ENCODE data around the gene GPHA2. TPM values are rescaled to one million over a fixed set of nuclear protein-coding genes. Genes with fewer than 3 reads are reported as not detected.

GPHA2 gene
- polyA plus RNA-seq, 1 donor from 2014 or later, result not detected

- TF ChIP-seq EP300 (conservative IDR thresholded peaks at IDR 0.05; ENCODE audit: poor library complexity, severe bottlenecking), result no peak
- TF ChIP-seq SMC3 (conservative IDR thresholded peaks at IDR 0.05; ENCODE audit: poor library complexity), result no peak
- TF ChIP-seq POLR2AphosphoS5 (IDR thresholded peaks at IDR 0.05), result no peak
- peaks cover 7% of the 10 kb centered on the region for H3K79me2 ChIP-seq (replicated peaks; ENCODE audit: insufficient read depth, low read length)
- H4K20me1 ChIP-seq (ENCODE audit: insufficient read depth), result no peaks in the 10 kb centered on the region
- H3K36me3 ChIP-seq (ENCODE audit: insufficient read depth, low read length), result no peaks in the 10 kb centered on the region
- no peaks in the 10 kb centered on the region for H3K9me3 ChIP-seq (ENCODE audit: low read length)
- no peak overlapping the region for H3K9ac ChIP-seq (ENCODE audit: low read length)
- no peak overlapping the region for H3K27ac ChIP-seq (ENCODE audit: low read length)
- H3K9me2 ChIP-seq (ENCODE audit: insufficient read depth, low read length), result no peaks in the 10 kb centered on the region
- H3K27me3 ChIP-seq (ENCODE audit: insufficient read depth, low read depth, low read length), result no peaks in the 10 kb centered on the region
- no peak overlapping the region for H3K4me3 ChIP-seq (ENCODE audit: low read length)
- no peak overlapping the region for H2AFZ ChIP-seq (ENCODE audit: low read depth, low read length)
- no peak overlapping the region for H3K4me2 ChIP-seq (ENCODE audit: low read length)
- H3F3A ChIP-seq (ENCODE audit: insufficient read depth, low read length, poor library complexity, severe bottlenecking), result no peaks in the 10 kb centered on the region
Observed at GRCh38 chr11:64913171-64913727, 22.4 kb downstream of the GPHA2 start.

GRCh38 chr11:64911689-64912088, 24.0 kb downstream of the GPHA2 start:
- H3K27ac ChIP-seq (ENCODE audit: low read length), result no peak overlapping the region
- H3K36me3 ChIP-seq (ENCODE audit: insufficient read depth, low read length), result no peaks in the 10 kb centered on the region
- H3K4me2 ChIP-seq (ENCODE audit: low read length), result no peak overlapping the region
- H3F3A ChIP-seq (ENCODE audit: insufficient read depth, low read length, poor library complexity, severe bottlenecking), result no peaks in the 10 kb centered on the region
- H3K4me3 ChIP-seq (ENCODE audit: low read length), result no peak overlapping the region
- no peak for TF ChIP-seq EP300 (conservative IDR thresholded peaks at IDR 0.05; ENCODE audit: poor library complexity, severe bottlenecking)
- TF ChIP-seq POLR2AphosphoS5 (IDR thresholded peaks at IDR 0.05), result no peak
- TF ChIP-seq TAF1 (IDR thresholded peaks at IDR 0.05; ENCODE audit: low read depth), result no peak
- no peak for TF ChIP-seq RAD21 (conservative IDR thresholded peaks at IDR 0.05)
- no peak for TF ChIP-seq SMC3 (conservative IDR thresholded peaks at IDR 0.05; ENCODE audit: poor library complexity)
- TF ChIP-seq MXI1 (conservative IDR thresholded peaks at IDR 0.05; ENCODE audit: poor library complexity, severe bottlenecking), result no peak
- peaks cover 7% of the 10 kb centered on the region for H3K79me2 ChIP-seq (replicated peaks; ENCODE audit: insufficient read depth, low read length)
- no peaks in the 10 kb centered on the region for H3K9me3 ChIP-seq (ENCODE audit: low read length)
- H2AFZ ChIP-seq (ENCODE audit: low read depth, low read length), result no peak overlapping the region
- H3K27me3 ChIP-seq (ENCODE audit: insufficient read depth, low read depth, low read length), result no peaks in the 10 kb centered on the region
- H3K9ac ChIP-seq (ENCODE audit: low read length), result no peak overlapping the region
- H3K9me2 ChIP-seq (ENCODE audit: insufficient read depth, low read length), result no peaks in the 10 kb centered on the region
- no peaks in the 10 kb centered on the region for H4K20me1 ChIP-seq (ENCODE audit: insufficient read depth)

GRCh38 chr11:64911142-64911541, 24.6 kb downstream of the GPHA2 start:
- Histone ChIP-seq H2AFZ (ENCODE audit: low read depth, low read length) (no peak overlapping the region), H4K20me1 (ENCODE audit: insufficient read depth) (no peaks in the 10 kb centered on the region), H3K9ac (ENCODE audit: low read length) (no peak overlapping the region), H3K36me3 (ENCODE audit: insufficient read depth, low read length) (no peaks in the 10 kb centered on the region), H3K4me3 (ENCODE audit: low read length) (no peak overlapping the region), H3F3A (ENCODE audit: insufficient read depth, low read length, poor library complexity, severe bottlenecking) (no peaks in the 10 kb centered on the region), H3K27ac (ENCODE audit: low read length) (no peak overlapping the region), H3K9me3 (ENCODE audit: low read length) (no peaks in the 10 kb centered on the region), H3K9me2 (ENCODE audit: insufficient read depth, low read length) (no peaks in the 10 kb centered on the region), H3K4me2 (ENCODE audit: low read length) (no peak overlapping the region), H3K79me2 (replicated peaks; ENCODE audit: insufficient read depth, low read length) (peaks cover 2% of the 10 kb centered on the region), H3K27me3 (ENCODE audit: insufficient read depth, low read depth, low read length) (no peaks in the 10 kb centered on the region)
- no peak for TF ChIP-seq EP300 (conservative IDR thresholded peaks at IDR 0.05; ENCODE audit: poor library complexity, severe bottlenecking)
- no peak for TF ChIP-seq TAF1 (IDR thresholded peaks at IDR 0.05; ENCODE audit: low read depth)
- TF ChIP-seq RAD21 (conservative IDR thresholded peaks at IDR 0.05), result no peak
- TF ChIP-seq SMC3 (conservative IDR thresholded peaks at IDR 0.05; ENCODE audit: poor library complexity), result no peak
- no peak for TF ChIP-seq MXI1 (conservative IDR thresholded peaks at IDR 0.05; ENCODE audit: poor library complexity, severe bottlenecking)
- TF ChIP-seq EZH2 (IDR thresholded peaks at IDR 0.05; ENCODE audit: borderline replicate concordance, insufficient read depth, low read length, poor library complexity, severe bottlenecking), result no peak
- no peak for TF ChIP-seq CTCF (IDR thresholded peaks at IDR 0.05; ENCODE audit: poor library complexity, severe bottlenecking)
- no peak for TF ChIP-seq REST (IDR thresholded peaks at IDR 0.05; ENCODE audit: borderline replicate concordance)
- no peak for TF ChIP-seq POLR2AphosphoS5 (IDR thresholded peaks at IDR 0.05)
